Mucosa of rectum (tissue), 2 donors: ENCODE results near the gene STING1.
"Not testable (repeated sequence)": the region's sequence is repeated elsewhere in the genome, so short reads cannot be mapped to it uniquely, and the experiment has no call there.

Experiments
- H3K27ac ChIP-seq, 2 donors: one replicate each; pipeline ENCODE4 v1.7.0; 2013; ENCODE audit warnings: inconsistent platforms in 2 of 2, low read depth in 2 of 2, low read length in 2 of 2
- H3K27me3 ChIP-seq, 2 donors: one replicate each; pipeline ENCODE4 v1.7.0; 2013; ENCODE audit warnings: low read length in 2 of 2; ENCODE audit not compliant: control insufficient read depth in 2 of 2, insufficient read depth in 2 of 2
- H3K36me3 ChIP-seq, 2 donors: one replicate each; pipeline ENCODE4 v1.7.0; 2013; ENCODE audit warnings: low read length in 2 of 2; ENCODE audit not compliant: control insufficient read depth in 2 of 2, insufficient read depth in 2 of 2
- H3K4me1 ChIP-seq, 2 donors: one replicate each; pipeline ENCODE4 v1.7.0; 2013; ENCODE audit warnings: low read length in 2 of 2, mild to moderate bottlenecking in 1 of 2; ENCODE audit not compliant: control insufficient read depth in 2 of 2, insufficient read depth in 2 of 2
- H3K4me3 ChIP-seq, 2 donors: one replicate each; pipeline ENCODE4 v1.7.0; 2013; ENCODE audit warnings: low read length in 2 of 2
- H3K9ac ChIP-seq, 2 donors: one replicate each; pipeline ENCODE4 v1.7.0; 2013; ENCODE audit warnings: low read length in 2 of 2, low read depth in 1 of 2, mild to moderate bottlenecking in 1 of 2
- H3K9me3 ChIP-seq, 2 donors: one replicate each; pipeline ENCODE4 v1.7.0; 2013; ENCODE audit warnings: low read length in 2 of 2; ENCODE audit not compliant: control insufficient read depth in 2 of 2
- donor health status: healthy.
- donor health status: Normal muscosa, but diverticular disease.

STING1 gene

GRCh38 chr5:139482050-139482889, at the start of gene STING1:
Gene STING1, minus strand, starts transcription at chr5:139482758. Its CDS starts 1,054 bp downstream, at chr5:139481704.
- Histone ChIP-seq H3K4me3 (peak within 1 kb of the TSS; percentile 65 to 69), H3K27me3 (no peaks in the 10 kb centered on the region), H3K4me1 (peaks cover 25 to 28% of the 10 kb centered on the region in 2 donors), H3K27ac (peak within 1 kb of the TSS; percentile 88 to 91), H3K9me3 (no peaks in the 10 kb centered on the region), H3K36me3 (peaks cover 7 to 13% of the 10 kb centered on the region in 2 donors), H3K9ac (peak within 1 kb of the TSS; percentile 76 to 78)

GRCh38 chr5:139531772-139532169, 49.2 kb upstream of the STING1 start:
- Histone ChIP-seq H3K27me3 (no peaks in the 10 kb centered on the region), H3K27ac (no peak overlapping the region), H3K4me1 (peaks cover 0 to 4% of the 10 kb centered on the region in 2 donors), H3K9me3 (no peaks in the 10 kb centered on the region), H3K36me3 (no peaks in the 10 kb centered on the region), H3K9ac (no peak overlapping the region), H3K4me3 (no peak overlapping the region)

GRCh38 chr5:139530079-139530478, 47.5 kb upstream of the STING1 start:
- not testable (repeated sequence) for H3K9ac ChIP-seq, H3K27ac ChIP-seq, H3K36me3 ChIP-seq, H3K4me3 ChIP-seq, H3K9me3 ChIP-seq, H3K27me3 ChIP-seq
- peaks cover 10 to 16% of the 10 kb centered on the region in 2 donors for H3K4me1 ChIP-seq

- not testable (repeated sequence) for H3K27ac ChIP-seq, H3K9ac ChIP-seq, H3K27me3 ChIP-seq, H3K9me3 ChIP-seq, H3K4me3 ChIP-seq, H3K36me3 ChIP-seq
- peaks cover 21 to 28% of the 10 kb centered on the region in 2 donors for H3K4me1 ChIP-seq
Observed at GRCh38 chr5:139528695-139529094, 46.1 kb upstream of the STING1 start.

GRCh38 chr5:139527896-139528467, 45.4 kb upstream of the STING1 start:
- H3K4me1 ChIP-seq: peaks cover 25 to 33% of the 10 kb centered on the region in 2 donors
- H3K9me3 ChIP-seq, H3K27me3 ChIP-seq, H3K9ac ChIP-seq, H3K36me3 ChIP-seq, H3K27ac ChIP-seq, H3K4me3 ChIP-seq: not testable (repeated sequence)

- not testable (repeated sequence) for H3K4me3 ChIP-seq, H3K36me3 ChIP-seq, H3K9me3 ChIP-seq, H3K27me3 ChIP-seq, H3K9ac ChIP-seq
- peak overlapping the region in 1 of 2 donors; percentile 77 for H3K27ac ChIP-seq
- peaks cover 25 to 33% of the 10 kb centered on the region in 2 donors for H3K4me1 ChIP-seq
Observed at GRCh38 chr5:139527090-139527470, 44.5 kb upstream of the STING1 start.

- not testable (repeated sequence) for H3K9me3 ChIP-seq, H3K36me3 ChIP-seq, H3K27me3 ChIP-seq
- H3K9ac ChIP-seq: peak overlapping the region in 1 of 2 donors; percentile 33
- peak overlapping the region in 1 of 2 donors; percentile 31 for H3K4me3 ChIP-seq
- H3K4me1 ChIP-seq: peaks cover 25 to 33% of the 10 kb centered on the region in 2 donors
- peak overlapping the region; percentile 77 to 78 for H3K27ac ChIP-seq
Observed at GRCh38 chr5:139526309-139527089, 43.9 kb upstream of the STING1 start.

- not testable (repeated sequence) for H3K9me3 ChIP-seq, H3K36me3 ChIP-seq, H3K27me3 ChIP-seq
- Histone ChIP-seq H3K4me3 (peak overlapping the region in 1 of 2 donors; percentile 31), H3K4me1 (peaks cover 25 to 33% of the 10 kb centered on the region in 2 donors), H3K9ac (peak overlapping the region in 1 of 2 donors; percentile 33), H3K27ac (peak overlapping the region; percentile 77 to 78)
Observed at GRCh38 chr5:139525586-139526308, 43.2 kb upstream of the STING1 start.

GRCh38 chr5:139524940-139525585, 42.5 kb upstream of the STING1 start:
- Histone ChIP-seq H3K9ac (peak overlapping the region in 1 of 2 donors; percentile 11), H3K4me3 (peak overlapping the region in 1 of 2 donors; percentile 20), H3K27me3 (no peaks in the 10 kb centered on the region), H3K9me3 (no peaks in the 10 kb centered on the region), H3K27ac (peak overlapping the region; percentile 77 to 78), H3K4me1 (peaks cover 25 to 33% of the 10 kb centered on the region in 2 donors), H3K36me3 (no peaks in the 10 kb centered on the region)
